T-helper 2 cell treated with Interferon-gamma antibody and Interleukin-4, amounts not matched to agents 100 ng/mL and 5 ng/mL, for 36 hours (primary cell): Measurements from ENCODE around the gene RANBP17. TPM values are rescaled to one million over a fixed set of nuclear protein-coding genes. Genes with fewer than 3 reads are reported as not detected.

Experiments
- intact Hi-C: fragments of 100-400 bp; cut with micrococcal nuclease; formaldehyde crosslinking; loops from one replicate; pipeline ENCODE4 v1.15.1; 2023
- total RNA-seq: library from RNA; stranded (reverse); gene quantifications from 2 replicates; pipeline ENCODE4 v1.2.3, GENCODE V29; 2022

Gene RANBP17
- total RNA-seq, 1 donor from 2014 or later, result not detected

DNA sequence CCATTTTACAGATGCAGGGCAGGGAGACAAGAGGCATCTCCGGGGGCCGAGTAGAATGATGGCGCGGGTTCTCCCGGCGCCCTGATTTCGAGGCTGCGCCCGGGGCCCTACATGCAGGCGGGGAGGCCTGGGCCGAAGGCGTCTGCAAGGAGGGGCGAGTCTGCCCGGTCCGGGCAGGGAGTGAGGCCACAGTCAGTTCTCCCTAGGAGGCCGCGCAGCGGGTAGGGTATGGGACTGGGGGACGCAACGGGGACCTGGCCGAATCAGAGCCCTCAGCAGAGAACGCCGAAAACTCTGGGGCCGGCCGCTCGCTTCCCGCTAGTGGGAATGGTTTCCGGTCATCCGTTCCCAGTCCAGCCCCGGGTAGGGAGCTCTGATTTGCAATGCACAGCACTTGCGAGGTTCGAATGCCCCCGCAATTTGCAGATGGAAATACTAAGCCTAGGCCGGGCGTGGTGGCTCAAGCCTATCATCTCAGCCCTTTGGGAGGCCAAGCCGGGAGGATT, 453.6 kb downstream of the RANBP17 start:
- intact Hi-C loops, result no loop called here

GRCh38 chr5:171315925-171316257, 454.1 kb downstream of the RANBP17 start:
- intact Hi-C loops, result no loop called here

- intact Hi-C loops, result no loop called here
These were observed 454.7 kb downstream of the RANBP17 start for GRCh38 chr5:171316258-171317121.

DNA sequence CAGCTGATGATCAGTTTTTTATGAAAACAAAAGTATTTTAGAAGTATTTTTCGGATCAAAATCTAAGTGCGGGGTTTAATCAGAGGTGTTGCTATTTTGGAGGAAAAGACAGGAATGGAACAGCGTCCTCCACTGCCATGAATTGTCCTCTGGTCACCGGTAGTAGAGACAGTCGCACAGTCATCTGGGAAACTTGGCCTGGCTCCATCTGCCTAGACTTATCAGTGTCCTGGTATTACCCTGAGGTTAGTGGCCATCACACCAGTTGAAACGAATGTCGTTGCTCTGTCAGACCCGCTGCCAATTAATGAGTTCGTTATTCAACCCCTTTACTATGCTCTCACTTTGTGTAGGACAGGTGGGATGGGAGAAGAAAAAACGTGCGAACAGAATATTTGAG, 455.4 kb downstream of the RANBP17 start:
- intact Hi-C loops, result no loop called here

DNA sequence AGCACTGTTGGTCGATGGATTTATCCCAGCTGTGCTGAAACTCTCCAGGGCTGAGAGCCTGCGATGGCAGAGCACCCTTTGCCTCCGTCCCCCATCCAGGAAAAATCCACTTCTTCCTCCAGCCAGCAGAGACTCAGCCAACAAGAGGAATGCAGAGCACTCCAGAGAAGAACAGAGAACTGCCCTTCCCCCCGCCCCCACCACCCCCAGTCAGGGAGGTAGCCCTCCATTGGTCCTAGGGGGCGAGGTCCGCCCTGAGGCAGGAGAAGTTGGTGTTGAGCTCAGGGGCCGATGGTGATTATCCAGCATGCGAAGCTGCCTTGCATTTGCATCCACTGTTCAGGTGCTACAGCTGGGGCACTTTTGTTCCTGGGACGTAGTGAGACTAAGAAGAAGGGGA, 456.2 kb downstream of the RANBP17 start:
- intact Hi-C loops, result no loop called here

DNA sequence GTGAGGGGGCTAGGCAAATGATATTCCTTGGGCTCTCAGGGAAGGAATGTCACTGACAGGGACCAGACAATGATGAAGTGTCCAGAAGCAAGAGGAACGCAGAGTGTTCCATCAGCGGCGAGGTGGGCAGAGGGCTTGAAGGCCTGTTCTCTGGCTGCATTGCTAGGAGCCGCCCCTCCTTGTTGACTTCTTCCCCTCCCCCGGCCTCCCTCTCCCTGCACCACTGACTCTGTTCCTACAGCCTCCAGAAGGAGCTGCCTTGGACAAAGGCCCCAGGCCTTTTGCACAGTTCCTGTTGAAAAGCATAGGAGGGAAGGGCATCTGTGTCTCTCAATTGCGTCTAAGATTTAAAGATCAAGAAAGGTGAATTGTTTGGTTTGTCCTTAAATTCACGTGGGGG, 459.6 kb downstream of the RANBP17 start:
- intact Hi-C loops, result no loop called here

GRCh38 chr5:171322527-171322926, 460.7 kb downstream of the RANBP17 start:
- intact Hi-C loops, result no loop called here

GRCh38 chr5:171323007-171323406, 461.2 kb downstream of the RANBP17 start:
- intact Hi-C loops, result no loop called here

DNA sequence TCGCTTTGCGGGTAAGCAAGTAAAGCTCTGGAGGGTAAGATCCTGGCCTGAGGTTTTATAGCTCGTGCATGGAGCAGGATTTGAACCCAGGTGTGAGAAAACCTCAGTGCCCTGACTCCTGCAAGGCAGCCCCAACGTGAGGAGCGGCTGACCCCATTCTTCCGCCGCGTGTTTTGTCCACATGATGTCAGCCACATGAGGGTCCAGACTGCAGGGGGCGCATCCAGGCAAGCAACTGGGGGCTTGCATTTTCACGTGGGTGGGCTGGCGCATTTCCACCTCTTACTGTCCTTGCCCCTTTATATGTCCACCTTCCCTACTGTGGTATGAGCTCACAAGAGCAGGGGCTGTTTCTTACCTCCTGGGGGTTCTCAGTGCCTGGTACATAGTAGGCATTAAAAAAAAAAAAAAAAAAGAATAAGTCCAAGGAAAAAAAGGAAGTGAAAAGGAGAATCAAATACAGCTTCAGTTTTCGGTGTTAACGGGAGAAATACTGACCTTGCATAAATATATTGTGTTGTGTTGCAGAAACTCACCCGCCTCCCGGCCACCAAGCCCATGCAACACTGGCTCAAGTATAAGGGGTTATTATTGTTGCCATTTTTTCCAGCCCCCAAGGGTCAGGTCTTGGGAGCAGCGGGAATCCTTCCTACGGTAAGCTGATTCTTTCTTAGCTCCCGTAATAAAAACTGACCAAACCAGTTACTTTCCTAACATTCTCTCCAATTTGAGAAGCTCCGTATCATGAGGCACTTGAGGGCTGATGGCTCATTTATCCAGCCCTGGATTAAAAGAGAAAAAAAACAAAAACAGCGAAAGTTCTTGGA, 462.2 kb downstream of the RANBP17 start:
- intact Hi-C loops, result no loop called here

DNA sequence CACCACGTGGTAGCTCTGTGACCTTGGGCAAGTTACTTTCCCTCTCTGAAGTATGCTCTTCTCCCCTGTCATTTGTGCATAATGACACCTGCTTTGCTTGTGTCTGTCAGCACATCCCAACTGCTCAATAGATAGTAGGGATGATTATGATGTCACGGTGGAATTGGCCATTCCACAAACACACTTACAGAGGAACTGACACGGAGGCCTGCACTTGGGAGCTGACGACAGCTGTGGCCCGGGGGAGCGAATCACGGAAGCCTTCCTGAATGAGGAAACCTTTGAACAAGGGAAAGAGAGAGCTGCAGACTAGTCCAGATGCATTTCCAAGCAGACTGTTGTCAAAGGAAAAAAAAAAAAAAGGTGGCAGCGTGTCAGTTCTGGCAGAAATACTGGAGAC, 468.2 kb downstream of the RANBP17 start:
- intact Hi-C loops, result loop anchor here (10.0 kb wide), 1 partner anchor 695 kb away; no protein-coding TSS in a partner anchor

- intact Hi-C loops, result loop anchor here (10.0 kb wide), 1 partner anchor 701 kb away; no protein-coding TSS in a partner anchor
These were observed 473.8 kb downstream of the RANBP17 start for GRCh38 chr5:171335616-171336015.

GRCh38 chr5:171336521-171337209, 474.8 kb downstream of the RANBP17 start:
- intact Hi-C loops, result loop anchor here (10.0 kb wide), 1 partner anchor 702 kb away; no protein-coding TSS in a partner anchor

GRCh38 chr5:171337210-171337569, 475.4 kb downstream of the RANBP17 start:
- intact Hi-C loops, result loop anchor here (10.0 kb wide), 1 partner anchor 702 kb away; no protein-coding TSS in a partner anchor

DNA sequence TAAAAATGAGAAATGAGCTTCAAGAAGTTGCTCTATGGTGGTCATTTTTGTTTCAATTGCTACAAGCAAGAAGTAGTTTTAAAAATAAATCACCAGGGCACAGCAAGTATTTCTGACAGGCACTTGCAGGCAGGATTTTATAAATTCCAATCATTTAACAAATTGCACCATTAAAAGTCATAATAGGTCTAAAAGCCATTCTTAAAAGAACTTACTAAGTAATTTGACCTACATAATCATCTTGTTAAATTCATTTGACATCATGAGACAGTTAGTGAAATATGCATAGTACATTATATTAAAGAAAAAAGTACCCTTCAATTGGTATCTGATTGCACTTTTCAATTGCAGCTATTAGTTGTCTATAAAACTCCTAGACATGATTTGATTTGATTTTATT, 478.2 kb downstream of the RANBP17 start:
- intact Hi-C loops, result loop anchor here (5.0 kb wide), 1 partner anchor 598 kb away; no protein-coding TSS in a partner anchor

- intact Hi-C loops, result loop anchor here (5.0 kb wide), 1 partner anchor 598 kb away; no protein-coding TSS in a partner anchor
These were observed 478.7 kb downstream of the RANBP17 start for GRCh38 chr5:171340491-171340890.

DNA sequence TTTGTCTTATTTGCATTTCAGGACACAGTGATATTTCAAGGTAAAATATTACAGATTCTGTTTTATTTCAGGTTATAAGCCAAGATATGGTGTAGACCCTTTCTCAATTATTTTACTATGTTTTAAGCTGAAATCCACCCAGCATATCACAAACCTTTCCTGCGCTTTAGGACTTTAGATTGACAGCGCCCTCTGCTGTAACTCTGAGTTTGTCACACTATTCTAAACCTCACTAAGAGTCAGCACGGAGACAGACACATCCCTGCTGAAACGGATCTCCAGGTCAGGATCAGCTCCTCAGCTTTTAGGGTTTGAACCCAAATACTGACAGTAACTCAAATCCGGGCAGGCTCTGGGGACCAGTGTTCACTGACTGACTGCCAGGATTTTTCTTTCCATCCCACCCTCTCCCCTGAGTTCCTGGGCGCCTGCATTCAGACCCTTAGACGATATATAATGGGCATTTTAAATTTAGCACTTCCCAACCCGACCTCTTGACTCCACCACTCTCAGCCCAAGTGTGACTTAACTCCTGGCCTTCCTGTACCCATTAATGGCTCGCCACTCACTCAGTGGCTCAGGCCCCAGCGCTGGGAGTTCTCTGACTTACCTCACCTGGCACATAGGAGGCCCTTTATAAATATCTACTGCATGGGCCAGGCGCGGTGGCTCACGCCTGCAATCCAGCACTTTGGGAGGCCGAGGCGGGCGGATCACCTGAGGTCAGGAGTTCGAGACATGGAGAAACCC, 480.7 kb downstream of the RANBP17 start:
- intact Hi-C loops, result loop anchor here (1.0 to 5.0 kb wide), 2 partner anchors 135 to 600 kb away; no protein-coding TSS in a partner anchor

DNA sequence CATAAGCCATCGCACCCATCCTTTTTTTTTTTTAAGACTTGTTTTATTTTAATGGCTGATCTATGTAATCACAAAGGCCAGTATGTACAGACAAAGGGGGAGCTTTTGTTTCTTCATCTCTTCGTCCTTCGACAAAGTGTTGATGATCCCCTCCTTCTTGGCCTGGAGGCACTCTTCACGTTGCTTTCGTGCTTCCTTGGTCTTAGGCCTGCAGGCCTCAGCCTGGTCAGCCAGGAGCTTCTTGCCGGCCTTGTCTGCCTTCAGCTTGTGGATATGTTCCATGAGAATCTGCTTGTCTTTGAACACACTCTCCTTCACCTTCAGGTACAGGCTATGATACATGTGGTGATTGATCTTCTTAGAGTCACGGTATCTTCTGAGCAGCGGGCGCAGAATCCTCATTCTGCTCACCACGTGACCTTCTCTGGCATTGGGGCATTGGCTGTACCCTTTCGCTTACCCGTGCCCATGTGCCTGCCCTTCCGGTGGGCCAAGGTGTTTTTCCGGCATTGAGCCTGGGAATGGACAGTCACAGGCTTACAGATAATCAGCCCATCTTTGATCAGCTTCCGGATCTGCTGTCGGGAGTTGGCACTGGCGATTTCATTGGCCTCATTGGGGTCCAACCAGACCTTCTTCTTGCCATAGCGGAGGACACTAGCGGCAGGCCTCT, 483.3 kb downstream of the RANBP17 start:
- intact Hi-C loops, result loop anchor here (5.0 kb wide), 1 partner anchor 603 kb away; no protein-coding TSS in a partner anchor
